IMR-90 (cell line): ENCODE data around the gene GTF2A2.

Source experiments
- BHLHE40 ChIP-seq: fragments of 150-350 bp; IDR thresholded peaks from 2 replicates; pipeline ENCODE4 v1.6.1; 2016; ENCODE audit warnings: mild to moderate bottlenecking, low read depth, low read length
- CEBPB ChIP-seq: IDR thresholded peaks from 2 replicates; pipeline ENCODE4 v1.6.1; 2012; ENCODE audit warnings: low read depth, low read length, improper control_type of control experiment
- CHD1 ChIP-seq: IDR thresholded peaks from 2 replicates; pipeline ENCODE4 v1.6.1; 2012; ENCODE audit warnings: low read depth, low read length, improper control_type of control experiment
- CTCF ChIP-seq: conservative IDR thresholded peaks from 2 replicates; pipeline ENCODE4 v1.5.1; 2012; ENCODE audit warnings: mild to moderate bottlenecking, low read depth, low read length, improper control_type of control experiment
- POLR2A ChIP-seq: IDR thresholded peaks from 2 replicates; pipeline ENCODE4 v1.6.1; 2012; ENCODE audit warnings: mild to moderate bottlenecking, low read depth, low read length

- TF ChIP-seq CTCF (no peak), POLR2A (no peak), CHD1 (no peak), BHLHE40 (no peak), CEBPB (no peak)
These were observed 62.3 kb downstream of the GTF2A2 start for GRCh38 chr15:59594991-59595390.
